Neuronal stem cell (in vitro differentiated cells): ENCODE data around the gene HMOX1.
A peak's percentile ranks its signal among the peaks of the same experiment; 100 is the strongest.

Source experiments
- DNase-seq: peaks from one replicate; pipeline ENCODE4 v3.0.0-alpha.2; 2013; ENCODE audit warnings: low spot score
- H2AFZ ChIP-seq: one replicate; pipeline ENCODE4 v1.6.1; 2013; ENCODE audit warnings: mild to moderate bottlenecking, low read length, inconsistent platforms
- H2AK5ac ChIP-seq: 2 replicates; pipeline ENCODE4 v1.6.1; 2013; ENCODE audit warnings: low read depth, mild to moderate bottlenecking, inconsistent platforms, low read length, moderate library complexity, mixed read lengths
- H2BK120ac ChIP-seq: 2 replicates; pipeline ENCODE4 v1.6.1; 2013; ENCODE audit warnings: low read depth, mild to moderate bottlenecking, inconsistent platforms, low read length, moderate library complexity, mixed read lengths
- H2BK12ac ChIP-seq: one replicate; pipeline ENCODE4 v1.6.1; 2013; ENCODE audit warnings: low read length, inconsistent platforms
- H2BK15ac ChIP-seq: 2 replicates; pipeline ENCODE4 v1.6.1; 2013; ENCODE audit warnings: mild to moderate bottlenecking, low read length, inconsistent platforms, mixed read lengths
- H2BK5ac ChIP-seq: one replicate; pipeline ENCODE4 v1.6.1; 2013; ENCODE audit warnings: inconsistent platforms, mild to moderate bottlenecking, low read length, moderate library complexity
- H3K14ac ChIP-seq: one replicate; pipeline ENCODE4 v1.6.1; 2013; ENCODE audit warnings: low read length, inconsistent platforms
- H3K18ac ChIP-seq: 2 replicates; pipeline ENCODE4 v1.6.1; 2013; ENCODE audit warnings: low read length, inconsistent platforms
- H3K23ac ChIP-seq: 2 replicates; pipeline ENCODE4 v1.6.1; 2013; ENCODE audit warnings: low read depth, mild to moderate bottlenecking, mixed read lengths, low read length, inconsistent platforms; ENCODE audit not compliant: poor library complexity
- H3K27ac ChIP-seq: replicated peaks from 3 replicates; pipeline ENCODE4 v1.5.1; 2013; ENCODE audit warnings: low read length, inconsistent platforms
- H3K27me3 ChIP-seq, 3 experiments: 2 replicates each; pipeline ENCODE4 v1.6.1; 2013; ENCODE audit warnings: low read length in 3 of 3, mild to moderate bottlenecking in 2 of 3, inconsistent platforms in 1 of 3, low read depth in 1 of 3, mixed read lengths in 1 of 3, moderate library complexity in 1 of 3; ENCODE audit not compliant: control insufficient read depth in 3 of 3, insufficient read depth in 3 of 3
- H3K36me3 ChIP-seq, 2 donors: replicated peaks in 1 of 2; 2 replicates each; pipeline ENCODE4 v1.6.1; 2013; ENCODE audit warnings: low read length in 2 of 2; ENCODE audit not compliant: control insufficient read depth in 2 of 2, insufficient read depth in 2 of 2
- H3K4ac ChIP-seq: 2 replicates; pipeline ENCODE4 v1.6.1; 2013; ENCODE audit warnings: inconsistent platforms, mild to moderate bottlenecking, low read length, moderate library complexity
- H3K4me1 ChIP-seq, 2 donors: 1 replicate in 1 of 2; 2 replicates in 1 of 2; pipeline ENCODE4 v1.6.1; 2013; ENCODE audit warnings: low read length in 2 of 2, low read depth in 1 of 2; ENCODE audit not compliant: control insufficient read depth in 2 of 2, insufficient read depth in 1 of 2
- H3K4me2 ChIP-seq: one replicate; pipeline ENCODE4 v1.6.1; 2013; ENCODE audit warnings: mild to moderate bottlenecking, low read length, inconsistent platforms; ENCODE audit not compliant: insufficient read depth, poor library complexity, severe bottlenecking
- H3K4me3 ChIP-seq, 2 donors: 2 replicates each; pipeline ENCODE4 v1.5.1; 2013; ENCODE audit warnings: low read length in 2 of 2, mild to moderate bottlenecking in 2 of 2, inconsistent platforms in 1 of 2, moderate library complexity in 1 of 2
- H3K79me1 ChIP-seq: one replicate; pipeline ENCODE4 v1.6.1; 2013; ENCODE audit warnings: low read depth, mild to moderate bottlenecking, inconsistent platforms, low read length, moderate library complexity
- H3K9ac ChIP-seq: one replicate; pipeline ENCODE4 v1.6.1; 2013; ENCODE audit warnings: mild to moderate bottlenecking, low read depth, low read length, inconsistent platforms; ENCODE audit not compliant: poor library complexity
- H3K9me3 ChIP-seq, 2 donors: replicated peaks in 1 of 2; 2 replicates each; pipeline versions ENCODE3 to v1.6.1; 2013; ENCODE audit warnings: low read length in 2 of 2, mild to moderate bottlenecking in 2 of 2, inconsistent platforms in 1 of 2, low read depth in 1 of 2, mixed read lengths in 1 of 2, moderate library complexity in 1 of 2; ENCODE audit not compliant: control insufficient read depth in 2 of 2, insufficient read depth in 1 of 2
- H4K8ac ChIP-seq: one replicate; pipeline ENCODE4 v1.6.1; 2013; ENCODE audit warnings: low read depth, mild to moderate bottlenecking, inconsistent platforms, low read length, moderate library complexity
- H4K91ac ChIP-seq: one replicate; pipeline ENCODE4 v1.6.1; 2013; ENCODE audit warnings: low read length, low read depth, mild to moderate bottlenecking, inconsistent platforms; ENCODE audit not compliant: poor library complexity
- WGBS, 2 donors: extraction: QIAGEN DNeasy Blood & Tissue Kit; methylation state at CpG; one replicate each; pipeline ENCODE4 v1.1.7; 2013; ENCODE audit warnings: missing lambda C conversion rate in 2 of 2, mixed read lengths in 1 of 2; ENCODE audit not compliant: insufficient read length in 2 of 2, insufficient replicate concordance in 1 of 2; ENCODE audit errors: extremely low coverage in 2 of 2; 5-methylcytosine and 5-hydroxymethylcytosine counted together

Gene HMOX1

DNA sequence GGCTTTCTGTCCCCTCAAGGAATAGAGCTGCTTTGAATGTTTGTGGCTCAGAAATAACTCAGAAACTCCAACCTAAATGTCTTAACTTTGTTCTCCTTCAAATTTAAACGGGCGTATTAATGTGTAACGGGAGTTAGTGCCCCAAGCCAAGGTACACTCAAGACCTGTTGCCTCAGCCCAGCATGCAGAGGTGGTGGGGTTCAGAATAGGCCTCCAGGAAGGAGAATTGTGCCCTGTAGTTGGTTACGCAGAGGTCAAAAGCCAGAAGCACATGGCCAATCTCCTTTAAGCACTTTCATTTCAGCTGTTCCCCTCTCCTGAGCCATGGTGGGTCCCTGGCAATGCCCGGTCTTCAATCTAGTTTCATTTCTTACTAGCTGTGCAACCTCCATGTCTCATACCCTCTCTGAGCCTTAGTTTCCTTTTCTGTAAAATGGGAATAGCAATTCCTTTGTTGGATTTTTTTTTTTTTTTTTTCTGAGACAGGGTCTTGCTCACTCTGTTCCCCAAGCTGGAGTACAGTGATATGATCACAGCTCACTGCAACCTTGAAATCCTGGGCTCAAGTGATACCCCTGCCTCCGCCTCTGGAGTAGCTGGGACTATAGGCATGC is 4.2 kb downstream of the HMOX1 start:
- no peak overlapping the region for H3K4me2 ChIP-seq
- no peak overlapping the region for H3K18ac ChIP-seq
- no peak overlapping the region for H2BK120ac ChIP-seq
- peaks cover 3 to 10% of the 10 kb centered on the region in 2 donors for H3K4me1 ChIP-seq
- H3K79me1 ChIP-seq = no peaks in the 10 kb centered on the region
- no peak overlapping the region for H2BK5ac ChIP-seq
- H3K14ac ChIP-seq = no peak overlapping the region
- H3K9ac ChIP-seq = no peak overlapping the region
- H4K8ac ChIP-seq = no peak overlapping the region
- DNase-seq = no peak
- H3K23ac ChIP-seq = no peak overlapping the region
- no peak overlapping the region for H4K91ac ChIP-seq
- peaks cover 0 to 11% (median 4%) of the 10 kb centered on the region in 3 experiments for H3K27me3 ChIP-seq
- no peaks in the 10 kb centered on the region for H3K9me3 ChIP-seq
- H3K36me3 ChIP-seq = no peaks in the 10 kb centered on the region
- H3K27ac ChIP-seq = no peak overlapping the region
- H2BK12ac ChIP-seq = no peak overlapping the region
- H3K4me3 ChIP-seq = no peak overlapping the region
- no peak overlapping the region for H2AK5ac ChIP-seq
- no peak overlapping the region for H2BK15ac ChIP-seq
- WGBS, 2 donors = no CpG with 5 or more reads among the region's 6 CpGs
- H2AFZ ChIP-seq = no peak overlapping the region
- H3K4ac ChIP-seq = no peak overlapping the region

GRCh38 chr22:35386670-35387288 is 5.9 kb downstream of the HMOX1 start:
- Histone ChIP-seq H2AFZ (no peak overlapping the region), H3K18ac (peak overlapping the region; percentile 58)

DNA sequence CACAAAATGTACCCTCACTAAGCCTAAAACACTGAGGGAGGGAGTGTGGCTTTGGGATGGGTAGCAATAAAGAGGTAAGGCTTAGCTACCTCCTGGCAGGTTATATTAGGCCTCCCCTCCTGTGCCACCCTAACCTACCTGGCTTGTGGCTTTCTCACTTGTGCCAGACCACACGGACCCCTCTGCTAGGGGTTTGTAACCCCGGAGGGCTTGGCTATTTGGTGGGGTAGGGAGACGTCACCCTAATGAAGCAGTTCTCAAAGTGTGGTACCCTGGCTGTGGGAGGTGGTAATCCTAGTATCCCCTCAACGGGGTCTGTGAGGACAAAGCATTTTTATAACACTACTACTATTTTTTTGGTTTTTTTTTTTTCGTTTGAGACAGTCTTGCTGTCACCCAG is 10.0 kb downstream of the HMOX1 start:
- no CpG with 5 or more reads among the region's 5 CpGs for WGBS, 2 donors
- no peak overlapping the region for H3K4me3 ChIP-seq
- H3K9ac ChIP-seq = no peak overlapping the region
- no peak overlapping the region for H4K91ac ChIP-seq
- H2BK120ac ChIP-seq = no peak overlapping the region
- H2AFZ ChIP-seq = no peak overlapping the region
- no peaks in the 10 kb centered on the region for H3K9me3 ChIP-seq
- H4K8ac ChIP-seq = no peak overlapping the region
- H2BK15ac ChIP-seq = no peak overlapping the region
- DNase-seq = no peak
- H3K23ac ChIP-seq = no peak overlapping the region
- H3K4me1 ChIP-seq = peaks cover 0 to 5% of the 10 kb centered on the region in 2 donors
- no peak overlapping the region for H2BK5ac ChIP-seq
- no peak overlapping the region for H3K4me2 ChIP-seq
- no peak overlapping the region for H3K14ac ChIP-seq
- H2BK12ac ChIP-seq = no peak overlapping the region
- no peaks in the 10 kb centered on the region for H3K27me3 ChIP-seq
- no peak overlapping the region for H3K18ac ChIP-seq
- no peaks in the 10 kb centered on the region for H3K79me1 ChIP-seq
- H3K36me3 ChIP-seq = no peaks in the 10 kb centered on the region
- H2AK5ac ChIP-seq = no peak overlapping the region
- no peak overlapping the region for H3K4ac ChIP-seq
- H3K27ac ChIP-seq = no peak overlapping the region

More at GRCh38 chr22:35386670-35387288, 5.9 kb downstream of the HMOX1 start:
- H3K36me3 ChIP-seq = no peaks in the 10 kb centered on the region
- H3K27ac ChIP-seq = no peak overlapping the region
- H3K4me2 ChIP-seq = no peak overlapping the region
- no peak overlapping the region for H3K23ac ChIP-seq
- H2AK5ac ChIP-seq = peak overlapping the region; percentile 44
- no peak overlapping the region for H4K8ac ChIP-seq
- H2BK15ac ChIP-seq = peak overlapping the region; percentile 57
- no peak overlapping the region for H2BK12ac ChIP-seq
- peaks cover 0 to 4% (median 0%) of the 10 kb centered on the region in 3 experiments for H3K27me3 ChIP-seq
- H3K79me1 ChIP-seq = no peaks in the 10 kb centered on the region
- no peak overlapping the region for H3K9ac ChIP-seq
- no peaks in the 10 kb centered on the region for H3K9me3 ChIP-seq
- H3K14ac ChIP-seq = no peak overlapping the region
- H3K4me3 ChIP-seq = no peak overlapping the region
- peaks cover 0 to 5% of the 10 kb centered on the region in 2 donors for H3K4me1 ChIP-seq
- DNase-seq = no peak
- H4K91ac ChIP-seq = peak overlapping the region; percentile 32
- WGBS, 2 donors = no CpG with 5 or more reads among the region's 19 CpGs
- H2BK120ac ChIP-seq = no peak overlapping the region
- H2BK5ac ChIP-seq = no peak overlapping the region
- no peak overlapping the region for H3K4ac ChIP-seq

- Histone ChIP-seq H3K9ac (no peak overlapping the region), H3K14ac (no peak overlapping the region), H2BK12ac (no peak overlapping the region), H4K8ac (no peak overlapping the region), H3K4me1 (peaks cover 3 to 4% of the 10 kb centered on the region in 2 donors), H3K18ac (no peak overlapping the region), H3K4ac (no peak overlapping the region), H3K79me1 (no peaks in the 10 kb centered on the region), H3K27me3 (no peaks in the 10 kb centered on the region), H2AK5ac (no peak overlapping the region), H2BK5ac (no peak overlapping the region), H3K4me3 (no peak overlapping the region), H4K91ac (no peak overlapping the region), H3K9me3 (no peaks in the 10 kb centered on the region), H3K27ac (no peak overlapping the region), H3K23ac (no peak overlapping the region), H2AFZ (no peak overlapping the region), H2BK120ac (no peak overlapping the region), H2BK15ac (no peak overlapping the region), H3K36me3 (no peaks in the 10 kb centered on the region), H3K4me2 (no peak overlapping the region)
- DNase-seq = no peak
- no CpG with 5 or more reads among the region's 2 CpGs for WGBS, 2 donors
Measured at GRCh38 chr22:35392357-35392756, 11.5 kb downstream of the HMOX1 start.
